ENCODE results near the gene MGME1.
"Not testable (repeated sequence)": the region's sequence is repeated elsewhere in the genome, so short reads cannot be mapped to it uniquely, and the experiment has no call there.

Gene MGME1

GRCh38 chr20:17959257-17959627 lies 9.6 kb upstream of the MGME1 start:
- no peak for DNase-seq (ENCODE audit: low read depth in 2 of 2)

DNA sequence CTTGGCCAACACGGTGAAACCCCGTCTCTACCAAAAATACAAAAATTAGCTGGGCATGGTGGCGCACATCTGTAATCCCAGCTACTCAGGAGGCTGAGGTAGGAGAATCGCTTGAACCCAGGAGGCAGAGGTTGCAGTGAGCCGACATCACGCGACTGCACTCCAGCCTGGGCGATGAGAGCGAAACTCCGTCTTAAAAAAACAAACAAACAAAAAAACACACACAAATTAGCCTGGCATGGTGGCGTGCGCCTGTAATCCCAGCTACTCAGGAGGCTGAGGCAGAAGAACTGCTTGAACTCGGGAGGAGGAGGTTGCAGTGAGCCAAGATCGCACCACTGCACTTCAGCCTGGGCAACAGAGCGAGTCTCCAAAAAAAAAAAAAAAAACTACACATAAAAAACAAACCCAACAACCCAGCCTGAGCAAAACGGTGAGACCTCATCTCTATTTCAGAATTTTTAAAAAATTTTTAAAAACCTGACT lies 8.4 kb upstream of the MGME1 start:
- not testable (repeated sequence) for DNase-seq (ENCODE audit: low read depth in 2 of 2)

DNA sequence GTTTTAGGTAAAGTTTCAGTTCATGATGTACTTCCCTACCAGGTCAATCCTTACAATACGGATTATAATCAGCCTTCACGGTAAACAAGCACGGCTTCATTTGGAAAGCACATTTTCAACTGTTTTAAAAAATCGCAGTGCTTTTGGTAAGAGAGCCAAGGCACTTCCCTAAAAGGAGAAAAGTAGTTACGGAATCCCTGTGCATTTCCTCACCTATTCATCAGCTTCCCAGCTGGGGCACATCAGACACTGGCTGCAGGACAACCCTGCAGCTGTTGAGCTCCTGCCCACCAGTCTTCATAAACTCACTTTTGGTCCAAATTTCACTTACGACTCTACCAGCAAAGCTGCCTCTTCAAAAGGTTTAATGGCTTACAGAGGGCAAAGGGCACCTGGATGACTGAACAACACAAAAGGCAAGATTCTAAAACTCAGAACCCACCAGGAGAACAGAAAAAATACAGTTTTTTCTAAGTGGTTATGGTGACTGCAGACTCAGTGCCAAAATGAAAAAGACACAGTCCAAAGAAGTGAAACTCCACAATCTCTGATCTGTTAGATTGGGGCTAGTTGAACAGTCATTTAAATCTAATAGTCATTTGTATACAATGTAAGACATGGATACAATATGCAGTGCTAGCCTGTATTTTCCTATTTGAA lies 7.8 kb upstream of the MGME1 start:
- no peak for DNase-seq (ENCODE audit: low read depth in 2 of 2)

GRCh38 chr20:17961587-17961940 lies 7.3 kb upstream of the MGME1 start:
- no peak for DNase-seq (ENCODE audit: low read depth in 2 of 2)

DNA sequence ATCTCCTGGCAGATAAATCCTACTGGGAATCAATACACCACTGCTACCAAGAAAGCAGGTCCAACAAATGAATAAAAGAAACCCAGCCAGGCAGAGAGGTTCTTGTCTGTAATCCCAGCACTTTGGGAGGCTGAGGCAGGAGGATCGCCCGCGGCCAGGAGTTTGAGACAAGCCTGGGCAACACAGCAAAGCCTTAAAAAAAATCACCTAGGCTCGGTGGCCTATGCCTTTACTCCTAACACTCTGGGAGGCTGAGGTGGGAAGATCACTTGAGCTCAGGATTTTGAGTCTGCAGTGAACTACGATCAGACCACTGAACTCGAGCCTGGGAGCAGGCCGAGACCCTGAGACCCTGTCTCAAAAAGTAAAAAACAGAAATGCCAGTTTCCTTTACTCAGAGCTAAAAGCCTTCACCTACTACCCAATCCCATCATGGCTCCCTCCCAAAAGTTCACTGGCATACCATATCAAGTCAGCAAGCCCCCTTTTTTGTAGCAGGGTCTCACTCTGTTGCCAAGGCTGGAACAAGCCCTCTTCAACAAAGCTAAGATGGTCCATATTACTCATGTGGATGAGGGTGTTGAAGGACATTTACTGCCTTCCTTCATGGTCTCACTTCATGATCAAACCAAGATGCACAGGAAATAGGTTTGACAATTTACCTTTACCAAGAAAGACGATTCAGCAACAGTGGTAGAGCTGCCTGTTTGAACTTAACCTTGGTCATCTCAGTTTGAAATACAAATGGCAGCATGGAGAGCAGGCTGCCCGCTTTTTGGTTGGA lies 5.5 kb upstream of the MGME1 start:
- no peak for DNase-seq (ENCODE audit: low read depth in 2 of 2)

GRCh38 chr20:17964073-17964472 lies 4.7 kb upstream of the MGME1 start:
- no peak for DNase-seq (ENCODE audit: low read depth in 2 of 2)

- DNase-seq (ENCODE audit: low read depth in 2 of 2): no peak
These were observed 4.2 kb upstream of the MGME1 start for GRCh38 chr20:17964632-17965031.

DNA sequence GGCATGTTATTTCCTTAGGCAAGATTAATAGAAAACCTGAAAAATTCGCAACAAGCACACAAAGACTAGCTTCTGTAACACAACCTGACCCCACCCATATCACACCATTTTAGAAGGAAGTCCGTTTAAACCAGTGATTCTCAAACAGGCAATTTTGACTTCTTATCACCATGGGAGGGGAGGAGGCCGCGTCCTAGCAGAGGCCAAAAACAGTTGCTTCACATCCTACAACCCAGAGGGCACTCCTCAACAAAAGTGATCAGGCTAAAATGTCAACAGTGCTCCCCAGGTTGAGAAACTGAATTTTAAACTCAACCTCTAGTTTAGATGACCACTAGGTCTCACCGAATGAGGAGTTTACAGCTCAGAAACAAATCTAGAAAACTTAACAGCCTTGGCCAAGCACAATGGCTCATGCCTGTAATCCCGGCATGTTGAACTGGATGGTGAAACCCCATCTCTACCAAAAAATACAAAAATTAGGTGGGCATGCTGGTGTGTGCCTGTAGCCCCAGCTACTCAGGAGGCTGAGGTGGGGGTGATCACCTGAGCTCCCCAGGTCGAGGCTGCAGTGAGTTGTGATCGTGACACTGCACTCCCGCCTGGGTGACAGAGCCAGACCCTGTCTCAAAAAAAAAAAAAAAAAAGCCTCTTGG lies 3.6 kb upstream of the MGME1 start:
- DNase-seq (ENCODE audit: low read depth in 2 of 2): no peak

- DNase-seq (ENCODE audit: low read depth in 2 of 2): no peak
These were observed 2.1 kb upstream of the MGME1 start for GRCh38 chr20:17966432-17967310.

DNA sequence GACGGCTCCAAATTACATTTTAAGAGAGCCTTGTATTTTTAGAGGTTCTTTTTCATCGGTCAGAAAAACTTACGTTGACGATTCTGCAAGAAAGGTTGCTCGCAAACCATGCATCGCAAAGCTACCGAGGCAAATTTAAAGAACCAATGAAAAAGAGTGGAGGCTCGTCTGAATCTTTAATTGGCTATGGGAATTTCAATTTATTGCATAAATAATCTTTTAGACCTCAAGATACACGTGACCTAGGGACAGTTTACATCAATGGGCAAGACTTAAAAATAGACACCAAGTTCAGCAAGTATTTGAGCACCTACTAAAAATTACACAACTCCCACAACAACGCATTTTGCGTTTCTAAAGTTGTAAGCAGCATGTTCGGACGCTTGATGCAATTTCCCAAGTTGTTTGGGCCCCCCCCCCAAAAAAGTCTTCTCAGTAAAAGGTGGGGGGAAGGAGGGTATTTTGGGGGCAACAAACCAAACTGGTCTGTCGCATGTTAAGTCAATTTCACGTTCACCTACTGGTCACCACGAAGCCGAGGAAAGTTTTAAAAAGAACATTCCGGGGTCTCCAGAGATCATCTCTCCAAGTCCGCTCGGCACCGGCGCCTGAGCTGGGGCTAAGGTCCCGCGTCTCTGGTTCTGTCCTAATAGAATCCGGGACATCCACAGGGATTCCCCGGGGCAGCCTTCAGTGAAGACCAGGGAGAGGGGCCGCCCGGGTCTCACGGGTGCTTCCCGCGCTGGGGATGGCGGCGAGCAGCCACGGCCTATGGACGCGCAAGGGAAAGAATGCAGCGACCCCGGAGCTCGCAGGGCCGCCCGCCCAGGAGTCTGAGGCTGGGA lies 1.1 kb upstream of the MGME1 start:
- DNase-seq (ENCODE audit: low read depth in 2 of 2): no peak

DNA sequence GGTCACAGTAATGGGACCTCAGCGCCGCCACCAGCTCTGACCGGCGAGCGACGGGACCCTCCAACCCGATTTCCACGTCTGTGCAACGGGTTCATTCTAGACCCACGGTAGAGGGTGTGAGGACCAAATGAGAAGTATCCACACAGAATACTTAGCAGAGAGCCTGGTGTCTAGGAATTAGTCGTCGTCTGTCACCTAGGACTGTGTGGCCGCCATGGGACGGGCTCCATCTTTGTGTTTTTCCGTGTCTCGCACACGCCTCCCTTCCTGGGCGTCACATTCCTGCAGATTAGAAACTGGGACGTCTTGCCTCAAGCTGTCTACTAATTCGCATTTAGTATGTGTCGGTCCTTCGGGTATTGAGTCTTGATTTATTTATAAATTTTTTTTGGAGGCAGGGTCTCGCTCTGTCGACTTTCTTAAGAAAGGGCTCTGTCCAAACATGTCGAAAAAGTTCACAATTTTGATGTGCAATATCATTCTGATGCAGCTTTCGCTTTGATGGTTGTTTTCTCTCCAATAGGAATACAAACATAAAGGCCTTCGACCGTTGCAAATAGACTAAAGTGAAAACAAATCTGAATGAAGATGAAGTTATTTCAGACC lies 563 bp downstream of the MGME1 start:
- DNase-seq (ENCODE audit: low read depth in 2 of 2): no peak

GRCh38 chr20:17969884-17970409 lies 1.1 kb downstream of the MGME1 start:
- DNase-seq (ENCODE audit: low read depth in 2 of 2): no peak

- no peak for DNase-seq (ENCODE audit: low read depth in 2 of 2)
These were observed 2.6 kb downstream of the MGME1 start for GRCh38 chr20:17971300-17972013.

GRCh38 chr20:17972121-17972520 lies 3.3 kb downstream of the MGME1 start:
- DNase-seq (ENCODE audit: low read depth in 2 of 2): no peak

DNA sequence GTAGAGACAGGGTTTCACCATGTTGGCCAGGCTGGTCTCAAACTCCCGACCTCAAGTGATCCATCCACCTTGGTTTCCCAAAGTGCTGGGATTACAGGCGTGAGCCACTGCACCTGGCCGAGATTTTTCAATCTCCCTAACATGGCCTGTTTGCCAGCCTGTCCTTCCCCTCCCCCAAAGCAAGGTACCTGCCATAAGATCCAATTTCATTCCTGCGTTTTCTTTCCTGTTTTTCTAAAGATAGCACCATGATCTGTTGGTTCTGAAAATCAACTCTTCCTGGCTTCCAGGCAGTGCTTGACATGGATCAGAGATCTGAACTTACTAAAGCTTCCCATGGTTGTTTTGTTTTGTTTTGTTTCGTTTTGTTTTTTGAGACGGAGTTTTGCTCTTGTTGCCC lies 7.5 kb downstream of the MGME1 start:
- no peak for DNase-seq (ENCODE audit: low read depth in 2 of 2)

DNA sequence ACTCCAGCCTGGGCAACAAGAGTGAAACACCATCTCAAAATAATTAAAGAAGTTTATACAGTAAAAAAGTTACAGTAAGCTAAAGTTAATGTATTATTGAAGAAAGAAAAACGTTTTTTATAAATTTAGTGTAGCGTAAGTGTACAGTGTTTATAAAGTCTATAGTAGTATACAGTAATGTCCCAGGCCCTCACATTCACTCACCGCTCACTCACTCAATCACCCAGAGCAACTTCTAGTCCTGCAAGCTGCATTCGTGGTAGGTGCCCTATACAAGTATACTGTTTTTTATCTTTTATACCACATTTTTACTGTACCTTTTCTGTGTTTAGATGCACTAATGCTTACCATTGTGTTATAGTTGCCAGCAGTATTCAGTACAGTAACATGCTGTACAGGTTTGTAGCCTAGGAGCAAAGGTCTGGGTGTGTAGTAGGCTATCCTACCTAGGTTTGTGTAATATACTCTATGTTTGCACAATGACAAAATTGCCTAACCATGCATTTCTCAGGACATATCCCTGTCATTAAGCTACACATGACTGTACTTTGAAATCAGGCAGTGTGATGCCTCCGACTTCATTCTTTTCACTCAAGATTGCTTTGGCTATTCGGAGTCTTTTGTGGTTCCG lies 16.7 kb downstream of the MGME1 start:
- DNase-seq (ENCODE audit: low read depth in 2 of 2): no peak

GRCh38 chr20:17987988-17988387 lies 19.2 kb downstream of the MGME1 start:
- DNase-seq (ENCODE audit: low read depth in 2 of 2): no peak

DNA sequence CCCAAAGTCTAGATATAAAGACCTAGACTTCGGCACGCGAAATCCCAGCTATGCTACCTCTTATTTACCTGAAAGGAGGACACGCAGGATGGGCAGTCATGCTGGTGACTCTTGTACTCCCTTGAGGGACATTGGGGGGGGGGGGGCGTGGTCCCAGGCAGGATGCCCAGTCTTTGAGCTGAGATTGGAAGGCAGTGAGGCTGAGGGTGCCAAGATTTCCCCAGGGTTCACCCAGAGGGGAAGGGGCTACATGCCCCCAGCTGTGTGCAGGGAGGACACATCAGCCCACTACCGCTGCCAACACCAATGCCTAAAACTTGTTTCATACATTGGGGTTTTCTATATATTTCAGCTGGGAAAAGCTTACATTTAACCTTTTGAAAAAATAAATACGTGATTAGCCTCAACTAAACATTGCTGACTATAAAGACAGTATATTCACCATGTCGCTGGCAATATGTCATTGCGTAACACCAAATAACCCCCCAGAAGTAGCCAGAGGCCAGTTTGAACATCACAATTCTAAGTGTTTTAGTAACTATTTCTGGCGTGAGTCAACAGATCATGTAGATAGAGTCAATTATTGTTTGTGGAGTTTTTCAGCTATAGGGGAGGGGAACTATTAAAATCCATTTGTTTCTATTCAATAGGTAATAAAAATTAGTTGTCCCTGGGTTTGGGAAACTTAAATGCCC lies 21.6 kb downstream of the MGME1 start:
- DNase-seq (ENCODE audit: low read depth in 2 of 2): no peak

DNA sequence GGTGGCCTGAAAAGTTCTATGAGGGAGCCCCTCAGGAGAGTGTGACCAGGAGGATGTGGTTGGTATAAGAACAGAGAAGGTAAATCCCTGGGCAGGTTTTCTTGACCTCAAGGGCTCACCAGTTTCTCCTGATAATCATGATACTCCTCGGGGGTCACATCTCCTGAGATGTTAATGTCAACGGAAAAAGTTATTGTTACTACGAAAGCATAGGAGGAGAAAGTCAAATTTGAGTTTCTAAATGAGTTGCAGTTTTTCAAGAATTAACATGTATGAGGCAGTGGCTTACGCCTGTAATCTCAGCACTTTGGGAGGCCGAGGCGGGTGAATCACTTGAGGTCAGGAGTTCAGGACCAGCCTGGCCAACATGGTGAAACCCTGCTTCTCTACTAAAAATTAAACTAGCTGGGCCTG lies 23.4 kb downstream of the MGME1 start:
- DNase-seq (ENCODE audit: low read depth in 2 of 2): no peak
